Glomerular endothelial cell (primary cell): ENCODE data around the gene ADAMTS1. TPM values are rescaled to one million over a fixed set of nuclear protein-coding genes. Genes with fewer than 3 reads are reported as not detected.
A peak's percentile ranks its signal among the peaks of the same experiment; 100 is the strongest.
"Not testable (repeated sequence)": the region's sequence is repeated elsewhere in the genome, so short reads cannot be mapped to it uniquely, and the experiment has no call there.

ENCODE experiments used
- DNase-seq: peaks from one replicate; pipeline ENCODE4 v3.0.0-alpha.2; 2011; ENCODE audit warnings: low read depth, low spot score; ENCODE audit errors: extremely low read depth
- total RNA-seq: library from RNA; depleted of rRNA; stranded (reverse); fragments of >200 nt; gene quantifications from 2 replicates; pipeline ENCODE4 v1.2.3, GENCODE V29; 2015

ADAMTS1 gene
- 19.1 and 20.7 TPM in 2 replicates for total RNA-seq

DNA sequence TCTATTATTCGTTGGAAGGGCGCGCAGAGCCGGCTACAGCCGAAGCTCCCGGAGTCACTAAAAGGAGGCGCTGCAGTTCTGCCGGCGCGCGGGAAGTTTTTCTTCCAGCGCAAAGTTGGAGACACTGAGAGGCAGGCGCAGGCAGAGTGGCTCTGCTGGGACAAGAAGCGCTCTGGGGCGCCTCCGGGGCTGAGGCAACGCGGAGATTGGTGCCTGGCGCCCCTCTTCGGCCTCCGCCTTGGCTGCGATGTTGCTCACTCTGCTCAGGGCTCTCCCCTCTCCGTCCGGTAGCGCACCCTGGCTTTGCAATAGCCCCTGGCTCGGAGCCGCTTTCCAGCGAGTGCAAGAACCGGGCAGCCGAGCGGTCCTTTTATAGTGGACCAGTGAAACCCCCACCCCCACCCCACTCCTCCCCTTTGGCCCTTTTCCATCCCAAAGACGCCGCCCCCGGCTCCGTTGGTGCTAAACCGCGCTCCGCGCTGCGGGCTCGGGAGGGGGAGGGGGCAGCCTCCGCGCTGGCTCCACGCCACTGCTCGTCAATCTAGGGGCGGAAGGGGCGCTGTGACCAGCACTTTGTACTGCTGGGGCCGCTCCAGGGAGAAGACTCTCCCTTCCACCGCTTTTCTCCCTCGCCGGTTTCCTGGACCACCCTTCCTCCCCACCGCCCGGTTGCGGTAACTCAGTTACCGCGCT is at the start of gene ADAMTS1:
TSS of gene ADAMTS1 (minus strand) at position 344 of the 693 bp plus-strand sequence. CDS start 455 bp downstream, outside the sequence.
- no peak for DNase-seq

DNA sequence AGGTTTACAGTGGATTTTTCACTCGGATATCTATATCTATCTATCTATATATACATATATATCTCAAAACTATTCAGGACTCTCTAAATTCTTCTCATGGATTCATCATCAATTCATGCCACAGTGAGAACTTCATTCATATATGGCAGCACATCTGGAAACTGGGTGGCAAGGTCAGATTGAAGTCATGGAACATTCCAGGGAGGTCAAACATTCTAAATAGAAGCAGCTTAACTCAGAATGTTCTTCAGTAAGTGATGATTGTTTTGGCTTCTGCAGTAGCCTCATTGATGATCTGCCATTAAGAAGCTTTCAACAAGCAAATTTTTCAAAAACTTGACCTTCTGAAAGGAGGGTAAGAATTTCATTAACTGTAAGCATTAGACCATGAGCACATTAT is 46.9 kb upstream of the ADAMTS1 start:
- no peak for DNase-seq

DNA sequence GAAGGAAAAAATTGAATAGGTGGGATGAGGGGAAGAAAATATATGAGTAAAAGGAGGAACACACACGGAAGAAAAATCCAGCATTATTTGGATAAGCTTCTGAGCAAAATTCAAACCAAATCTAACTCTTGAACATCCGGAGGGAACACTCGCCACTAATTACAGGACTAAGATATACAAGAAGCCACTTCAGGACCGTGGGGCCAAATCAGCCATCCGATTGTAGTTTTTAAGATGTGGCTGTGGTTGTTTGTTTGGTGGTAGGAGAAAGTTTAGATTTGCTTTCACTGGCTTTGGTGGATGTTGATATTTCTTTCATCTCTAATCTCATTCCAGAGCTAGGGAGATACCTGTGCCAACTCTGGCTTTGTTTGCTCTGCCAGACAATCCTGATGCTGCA is 43.7 kb upstream of the ADAMTS1 start:
- no peak for DNase-seq

DNA sequence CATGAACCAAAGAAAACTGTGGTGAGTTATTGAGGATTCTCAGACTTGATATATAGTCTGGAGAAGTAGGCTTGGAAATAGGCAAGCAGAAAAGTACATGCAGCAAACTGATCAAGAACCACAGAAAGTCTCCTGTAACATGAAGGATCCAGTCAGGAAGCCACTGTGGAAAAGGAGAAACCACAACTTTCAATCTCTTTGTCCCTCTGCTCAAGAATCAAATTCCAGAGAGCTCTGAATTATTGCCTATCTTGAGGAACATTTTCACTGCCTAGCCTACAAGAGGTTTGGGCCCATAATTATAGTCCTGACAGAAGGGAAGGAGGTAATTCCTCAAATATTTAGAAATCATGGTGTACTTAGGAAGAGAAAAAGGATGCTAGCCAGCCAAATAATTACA is 43.0 kb upstream of the ADAMTS1 start:
- DNase-seq = no peak

DNA sequence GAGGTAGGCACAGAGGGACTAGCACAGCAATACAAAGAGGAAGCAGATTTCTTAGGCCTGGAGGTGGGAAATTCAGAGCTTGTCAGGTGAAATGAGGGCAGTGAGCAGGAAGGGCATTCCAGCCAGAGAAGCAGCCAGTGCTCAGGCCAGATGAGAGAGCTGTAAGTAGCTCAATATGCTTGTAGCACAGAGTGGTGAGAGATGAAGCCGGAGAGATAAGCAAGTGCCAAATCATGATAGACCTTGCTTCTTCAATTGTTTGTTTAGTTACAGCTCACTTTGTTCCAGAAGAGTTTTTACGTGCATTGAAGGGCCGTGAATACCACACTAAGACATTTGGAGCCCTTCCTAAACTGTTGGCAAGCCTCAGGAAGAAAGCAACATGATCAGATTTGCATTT is 42.0 kb upstream of the ADAMTS1 start:
- DNase-seq = no peak

DNA sequence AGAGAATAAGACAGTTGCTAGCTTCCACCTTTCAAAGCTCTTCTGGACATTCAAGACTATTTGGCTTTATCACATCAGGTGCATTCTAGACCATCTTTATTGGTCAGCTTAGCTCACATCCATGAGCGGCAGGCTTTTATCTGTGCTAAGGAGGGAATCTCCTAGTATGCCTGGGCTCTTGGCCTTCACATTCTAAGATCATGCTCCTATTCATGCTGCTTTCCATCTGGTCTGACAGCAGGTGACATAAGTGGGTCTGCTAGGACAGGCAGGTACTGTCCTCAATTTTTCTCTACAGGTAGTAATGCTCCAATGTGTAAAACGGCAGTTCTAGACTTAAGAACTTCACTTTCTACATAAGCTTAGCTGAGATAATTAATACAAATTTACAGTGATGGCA is 39.2 kb upstream of the ADAMTS1 start:
- DNase-seq = no peak

DNA sequence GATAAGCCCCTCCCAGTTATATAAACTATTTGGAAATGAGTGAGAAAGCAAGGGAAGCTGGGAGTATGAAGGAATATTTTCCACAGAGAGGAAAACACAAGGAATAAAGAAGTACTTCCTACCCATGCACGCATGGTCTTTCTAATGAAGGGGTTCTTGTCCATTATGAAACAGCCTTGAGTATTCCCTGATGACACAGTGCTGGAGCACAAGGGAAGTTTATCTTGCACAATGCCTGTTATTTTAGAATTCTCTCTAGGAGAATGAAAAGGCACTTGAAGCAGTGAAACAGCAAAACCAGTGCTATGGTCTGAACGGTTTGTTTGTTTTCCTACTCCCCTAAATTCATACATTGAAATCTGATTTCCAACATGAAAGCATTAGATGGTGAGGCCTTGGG is 38.6 kb upstream of the ADAMTS1 start:
- DNase-seq = no peak

DNA sequence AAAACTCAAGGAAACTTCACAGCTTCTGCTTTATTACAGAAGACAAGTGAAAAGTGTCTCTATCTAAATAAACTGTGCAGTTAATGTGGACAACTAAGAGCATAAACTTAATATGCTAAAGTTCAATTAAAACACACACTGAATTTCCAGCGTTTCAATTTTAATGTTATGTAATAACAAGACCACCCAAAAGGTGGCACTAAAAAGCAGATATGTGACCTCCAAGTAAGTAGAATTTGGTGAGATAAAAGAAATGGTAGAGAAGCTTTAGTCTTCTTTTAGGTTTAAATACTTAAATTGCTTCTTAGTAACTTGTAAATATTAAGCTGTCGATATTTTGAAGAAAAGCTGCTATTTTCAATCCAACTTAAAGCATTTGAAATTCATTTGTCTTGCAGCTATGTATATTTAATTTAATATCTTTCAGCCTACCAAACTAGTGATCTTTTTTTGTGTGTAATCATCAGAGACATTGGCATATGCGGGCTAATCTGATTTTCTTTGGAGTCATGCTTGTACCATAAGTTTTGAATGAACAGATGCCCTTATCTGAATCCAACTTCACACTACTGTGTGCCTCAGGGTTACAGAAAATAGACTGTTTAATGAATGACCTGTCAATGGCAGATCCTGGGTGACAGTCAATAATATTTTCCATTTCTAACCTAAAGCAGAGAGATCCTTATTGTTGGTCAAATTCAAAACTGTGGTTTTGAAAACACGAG is 36.5 kb upstream of the ADAMTS1 start:
- DNase-seq = peak; percentile 4

DNA sequence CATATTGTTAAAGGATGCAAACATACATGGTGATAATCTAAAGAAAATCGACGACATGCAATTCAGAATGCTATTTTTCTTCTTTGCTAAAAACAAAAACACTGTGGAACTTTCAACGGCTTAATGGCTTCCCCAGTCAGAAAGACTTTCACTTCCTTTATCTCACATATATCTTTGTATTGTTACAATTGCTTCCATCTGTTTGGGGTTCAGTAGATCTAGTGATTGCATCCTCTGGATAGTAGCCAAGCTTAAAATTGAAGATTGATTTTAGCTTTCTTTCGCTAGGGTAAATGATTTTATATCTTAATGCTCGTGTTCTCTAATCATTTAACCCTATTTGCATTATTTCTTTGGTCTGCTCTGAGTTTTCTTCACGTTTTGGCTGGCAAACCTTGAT is 31.8 kb upstream of the ADAMTS1 start:
- DNase-seq = no peak

DNA sequence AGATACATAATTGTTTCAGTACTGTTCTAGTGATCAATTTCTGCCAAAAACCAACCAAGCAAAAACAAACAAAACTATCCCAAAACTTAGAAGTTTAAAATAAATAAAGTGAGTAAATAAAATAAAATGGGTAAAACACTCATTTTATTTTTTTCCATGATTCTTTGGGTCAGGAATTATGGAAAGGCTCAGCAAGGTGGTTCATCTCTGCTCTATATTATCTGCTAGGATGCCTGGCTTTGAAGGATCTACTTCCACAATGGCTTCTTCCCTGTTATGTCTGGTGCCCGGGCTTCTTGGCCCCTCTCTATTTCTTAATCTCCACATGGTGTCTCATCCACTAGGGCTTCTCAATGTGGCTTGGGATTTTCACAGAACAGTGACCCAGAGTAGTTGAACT is 29.1 kb upstream of the ADAMTS1 start:
- no peak for DNase-seq

DNA sequence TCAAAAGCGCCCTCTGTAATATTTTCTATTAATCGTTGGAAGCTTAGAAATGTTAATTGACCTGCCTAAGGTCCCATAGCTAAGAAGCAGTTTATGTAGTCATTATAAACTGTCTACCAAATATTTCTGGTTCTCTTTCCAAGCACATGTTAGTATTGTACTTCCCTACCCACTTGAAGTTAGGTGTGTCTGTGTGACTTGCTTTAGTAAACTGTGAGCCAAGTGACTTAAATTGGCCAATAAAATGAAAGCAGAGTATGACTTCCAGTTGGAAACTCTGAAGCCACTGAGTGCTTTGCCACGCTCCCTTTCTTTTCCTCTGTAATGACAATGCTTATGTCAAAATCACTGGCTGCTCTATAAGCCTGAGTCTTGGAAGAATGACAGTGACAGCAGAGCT is 20.6 kb upstream of the ADAMTS1 start:
- DNase-seq = no peak

DNA sequence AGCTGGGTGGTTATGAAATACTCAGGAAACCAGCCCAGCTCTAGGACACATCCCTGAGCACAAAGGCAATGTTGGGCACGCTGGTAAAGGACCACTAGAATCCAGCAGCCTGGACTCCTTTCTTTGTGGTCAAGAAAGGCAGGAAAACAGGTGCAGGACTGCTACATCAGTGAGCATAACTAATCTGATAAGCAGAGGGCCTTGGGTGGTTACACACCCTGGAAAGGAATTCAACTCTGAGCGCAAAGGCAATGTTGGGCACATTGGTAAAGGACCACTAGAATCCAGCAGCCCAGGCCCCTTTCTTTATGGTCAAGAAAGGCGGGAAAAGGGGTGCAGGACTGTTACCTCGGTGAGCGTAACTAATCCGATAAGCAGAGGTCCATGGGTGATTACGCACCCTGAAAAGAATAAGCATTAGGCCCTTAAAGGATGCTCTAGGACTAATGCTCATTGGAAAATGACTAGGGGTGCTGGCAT is 11.7 kb upstream of the ADAMTS1 start:
- DNase-seq = not testable (repeated sequence)

DNA sequence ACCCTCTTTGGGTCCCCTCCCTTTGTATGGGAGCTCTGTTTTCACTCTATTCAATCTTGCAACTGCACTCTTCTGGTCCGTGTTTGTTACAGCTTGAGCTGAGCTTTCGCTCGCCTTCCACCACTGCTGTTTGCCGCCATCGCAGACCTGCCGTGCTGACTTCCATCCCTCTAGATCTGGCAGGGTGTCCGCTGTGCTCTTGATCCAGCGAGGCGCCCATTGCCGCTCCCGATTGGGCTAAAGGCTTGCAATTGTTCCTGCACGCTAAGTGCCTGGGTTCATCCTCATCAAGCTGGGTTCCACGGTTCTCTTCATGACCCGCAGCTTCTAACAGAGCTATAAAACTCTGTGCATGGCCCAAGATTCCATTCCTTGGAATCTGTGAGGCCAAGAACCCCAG is 9.5 kb upstream of the ADAMTS1 start:
- not testable (repeated sequence) for DNase-seq

DNA sequence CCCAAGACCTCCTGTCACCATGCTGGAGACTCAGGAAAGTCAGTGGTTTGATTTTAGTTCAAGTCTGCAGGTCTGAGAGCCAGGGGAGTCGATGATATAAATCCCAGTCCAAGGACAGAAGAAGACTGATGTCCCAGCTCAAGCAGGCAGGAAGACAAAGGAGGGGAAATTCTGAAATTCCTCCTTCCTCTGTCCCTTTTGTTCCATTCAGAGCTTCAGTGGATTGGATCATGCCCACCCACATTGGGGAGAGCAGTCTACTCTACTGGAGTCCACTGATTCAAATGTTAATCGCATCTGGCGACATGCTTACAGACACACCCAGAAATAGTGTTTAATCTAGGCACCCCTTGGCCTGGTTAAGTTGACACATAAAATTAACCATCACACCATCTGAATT is 7.2 kb upstream of the ADAMTS1 start:
- no peak for DNase-seq

DNA sequence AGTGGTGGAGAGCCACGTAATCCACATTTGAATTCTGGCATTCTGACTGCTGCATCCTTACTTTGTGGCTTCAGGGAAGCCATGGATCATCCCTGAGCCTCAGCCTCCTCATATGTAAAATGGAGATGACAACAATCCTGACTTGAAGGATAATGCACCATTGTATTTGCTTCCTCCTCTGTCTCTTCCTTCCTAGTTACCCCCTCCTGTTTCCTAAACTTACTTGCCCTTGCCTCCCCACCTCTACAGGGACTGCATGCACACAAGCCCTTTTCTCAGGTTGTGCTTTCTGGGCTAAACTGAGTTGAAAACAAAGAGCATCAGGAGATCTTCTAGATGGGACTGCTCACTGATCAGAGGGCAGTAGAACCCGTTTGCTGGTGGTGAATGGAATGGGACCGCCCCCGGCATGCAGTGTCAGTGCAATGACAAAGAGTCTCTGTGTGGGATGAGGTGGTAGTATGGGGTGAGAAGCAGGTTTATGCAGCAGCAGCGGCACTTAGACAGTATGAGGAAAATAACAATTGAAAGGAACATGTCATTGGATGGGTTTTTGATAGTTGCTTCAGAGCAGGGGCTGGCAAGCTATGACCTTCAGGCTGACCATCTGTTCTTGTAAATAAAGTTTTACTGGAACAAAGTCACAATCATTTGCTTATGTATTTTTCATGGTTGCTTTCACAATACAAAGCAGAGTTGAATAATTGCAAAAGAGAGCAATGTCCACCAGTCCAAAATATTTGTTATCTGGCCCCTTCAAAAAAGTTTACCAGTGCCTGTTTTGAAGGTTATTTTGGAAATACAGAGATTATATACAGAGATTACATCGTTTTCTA is 6.1 kb upstream of the ADAMTS1 start:
- DNase-seq = no peak

DNA sequence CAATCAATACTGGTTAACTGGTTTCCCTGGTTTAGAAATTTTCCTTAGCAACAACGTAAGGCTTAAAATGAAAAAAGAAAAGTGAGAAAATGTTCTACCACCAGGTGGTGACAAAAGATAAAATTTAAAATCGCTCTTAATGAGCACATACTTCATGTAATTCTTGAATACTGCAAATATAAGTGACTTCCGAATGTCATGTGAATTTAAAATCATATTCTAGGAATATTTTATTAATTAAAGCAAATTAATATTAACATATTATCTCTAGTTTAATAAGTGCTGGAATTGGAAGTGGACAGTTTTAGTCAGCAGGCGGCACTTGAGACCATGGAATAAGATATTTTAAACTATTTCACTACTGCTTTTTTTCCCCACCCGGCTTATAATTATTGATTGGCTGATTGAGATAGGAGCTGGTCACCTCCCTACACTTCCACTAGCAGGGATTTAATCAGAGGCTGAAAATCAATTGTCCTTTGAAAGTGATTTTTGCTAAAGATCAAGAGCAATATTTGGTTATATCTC is 5.0 kb upstream of the ADAMTS1 start:
- DNase-seq = no peak

DNA sequence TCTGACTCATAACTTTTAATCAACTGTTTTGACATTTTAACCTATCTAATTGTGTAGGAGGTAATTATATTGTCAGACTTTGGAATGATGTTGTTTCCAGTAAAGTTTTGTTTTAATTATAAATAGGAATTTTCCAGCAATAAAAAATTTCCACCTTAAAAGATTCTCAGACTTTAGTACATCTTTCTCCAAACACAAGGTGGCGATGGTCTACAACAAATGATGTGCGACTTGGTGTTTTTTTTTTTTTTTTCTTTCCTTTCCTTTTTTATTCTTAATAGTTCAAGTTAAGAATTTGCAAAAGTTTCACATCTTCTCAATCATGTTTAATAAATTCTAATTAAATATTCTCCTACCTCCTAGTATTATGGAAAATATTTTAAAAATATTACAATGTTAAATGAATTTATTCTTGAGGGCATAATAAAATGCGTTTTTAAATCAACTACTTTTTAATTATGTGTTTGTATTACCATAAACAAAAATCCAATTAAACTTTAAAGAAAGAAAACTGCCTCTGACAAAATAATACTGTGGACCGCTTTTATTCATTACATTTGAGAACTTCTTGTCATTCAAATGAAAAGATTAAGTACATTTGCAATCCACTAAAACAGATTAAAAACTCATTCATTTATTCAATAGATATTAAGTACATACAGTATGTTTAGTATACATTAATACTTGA is 4.4 kb upstream of the ADAMTS1 start:
- no peak for DNase-seq

DNA sequence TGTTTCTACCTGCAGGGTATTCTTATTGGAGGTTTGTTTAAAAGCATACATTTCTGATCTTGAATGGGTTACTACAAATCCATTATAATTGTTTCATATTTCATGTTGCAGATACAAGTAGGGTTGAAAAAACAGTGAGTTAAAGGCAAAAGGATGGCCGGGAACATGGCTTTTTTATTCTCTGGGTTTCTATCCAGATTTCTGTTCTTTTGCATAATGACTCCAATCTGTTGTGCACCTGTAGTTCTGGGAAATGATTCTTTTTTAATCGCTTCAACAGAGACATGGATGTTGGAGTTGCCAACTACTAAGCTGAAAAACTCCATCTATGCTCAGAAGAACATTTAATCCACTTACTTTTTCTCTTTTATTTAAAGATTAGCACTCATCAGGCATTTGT is 2.7 kb upstream of the ADAMTS1 start:
- DNase-seq = no peak

DNA sequence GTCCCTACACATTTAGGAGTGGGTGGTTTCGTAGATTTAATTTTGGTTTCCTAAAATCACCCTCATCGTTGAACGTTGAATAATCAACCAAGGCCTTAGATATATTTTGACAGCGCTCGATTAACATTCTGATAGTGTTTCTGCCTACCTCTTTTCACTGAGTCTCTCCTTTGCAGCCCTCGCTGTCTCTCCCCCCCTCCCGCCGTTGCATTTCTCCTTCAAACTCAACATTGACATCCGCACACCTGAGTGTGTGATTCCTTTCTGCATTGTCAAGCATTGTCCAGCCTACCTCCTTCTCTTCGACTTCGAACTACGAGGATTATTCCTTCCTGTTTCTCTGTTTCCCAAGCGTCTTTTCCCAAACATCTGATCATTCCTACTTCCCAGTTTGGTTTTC is 1.8 kb upstream of the ADAMTS1 start:
- no peak for DNase-seq

DNA sequence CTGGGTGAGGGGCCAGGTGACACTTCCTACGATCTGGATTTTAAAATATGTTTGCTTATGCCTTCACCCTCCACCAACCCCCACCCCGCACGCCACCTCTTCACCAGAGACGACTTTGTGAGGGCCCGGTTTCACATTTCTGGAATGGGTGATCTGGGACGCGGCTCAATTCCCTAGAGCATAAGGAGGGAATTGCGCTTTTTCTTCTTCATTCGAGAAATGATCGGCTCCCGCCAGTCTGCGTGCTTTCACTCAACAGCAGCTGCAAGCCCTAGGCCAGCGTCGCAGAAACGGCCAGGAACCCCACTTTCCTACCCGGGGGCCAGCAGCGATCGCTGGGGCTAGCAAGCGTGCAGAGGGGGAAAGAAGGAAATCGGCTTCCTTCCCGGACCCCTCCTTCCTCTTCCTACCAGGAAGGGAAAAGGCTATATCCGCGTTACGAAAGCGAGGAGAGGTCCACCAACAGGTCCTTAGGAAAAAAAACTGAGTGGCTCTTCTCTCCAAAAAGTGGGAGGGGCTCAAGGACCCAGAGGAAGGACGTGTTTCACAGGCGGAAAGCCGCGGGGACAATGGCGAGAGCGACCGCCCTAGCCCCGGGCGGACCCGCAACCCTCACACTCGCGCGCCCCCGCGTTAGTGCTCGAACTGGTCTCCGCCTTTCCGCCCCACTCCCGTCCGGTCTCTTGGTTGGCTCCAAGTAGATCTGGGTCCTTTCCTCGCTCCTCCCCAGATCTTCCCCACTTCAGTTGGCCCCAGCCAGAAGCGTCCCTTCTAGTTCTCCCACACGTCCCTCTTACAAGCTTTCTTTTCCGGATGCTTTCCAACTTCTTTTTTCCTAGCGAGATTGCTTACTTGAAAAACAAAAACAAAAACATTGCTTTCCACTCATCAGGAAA is 1.1 kb upstream of the ADAMTS1 start:
- DNase-seq = no peak
